A673 (cell line): ENCODE results near the gene CCDC33. TPM values are rescaled to one million over a fixed set of nuclear protein-coding genes. Genes with fewer than 3 reads are reported as not detected.

Source experiments
- BruUV-seq: library from RNA; stranded (reverse); fragments of 400-500 nt; replicated peaks from 2 replicates; lab custom pipeline; 2021; lab: Mats Ljungman, UMichigan
- CTCF ChIA-PET: fragments of 300-600 bp; sonication (Branson Sonifier 250); formaldehyde crosslinking; loops from one replicate; lab custom pipeline; 2022; ENCODE audit warnings: antibody characterized with exemption; lab: Charles Lee
- POLR2A ChIA-PET: fragments of 300-600 bp; sonication (Branson Sonifier 250); formaldehyde crosslinking; loops from one replicate; lab custom pipeline; 2022; ENCODE audit warnings: antibody characterized with exemption; ENCODE audit not compliant: low non-redundant PET; lab: Charles Lee
- DNase-seq: peaks from one replicate; pipeline ENCODE4 v3.0.0-alpha.2; 2015; ENCODE audit warnings: low spot score
- H3K27ac ChIP-seq: fragments of 200-600 bp; sonication (generic); 2 replicates; pipeline ENCODE4 v1.5.1; 2016; ENCODE audit warnings: mixed run types, low read depth, mild to moderate bottlenecking, mixed read lengths, antibody characterized with exemption, low read length; ENCODE audit not compliant: poor library complexity, severe bottlenecking
- H3K27me3 ChIP-seq: fragments of 200-600 bp; sonication (generic); replicated peaks from 2 replicates; pipeline ENCODE4 v1.6.1; 2017; ENCODE audit warnings: mixed run types, low read depth, mild to moderate bottlenecking, mixed read lengths, antibody characterized with exemption, low read length; ENCODE audit not compliant: insufficient read depth, poor library complexity
- H3K36me3 ChIP-seq: fragments of 200-600 bp; sonication (generic); 2 replicates; pipeline ENCODE4 v1.6.1; 2016; ENCODE audit warnings: mixed run types, mild to moderate bottlenecking, mixed read lengths, antibody characterized with exemption, low read length; ENCODE audit not compliant: insufficient read depth, poor library complexity, severe bottlenecking
- H3K4me1 ChIP-seq: fragments of 200-600 bp; sonication (generic); 2 replicates; pipeline ENCODE4 v1.6.1; 2017; ENCODE audit warnings: mixed run types, mild to moderate bottlenecking, mixed read lengths, antibody characterized with exemption, low read length; ENCODE audit not compliant: insufficient read depth, poor library complexity, severe bottlenecking
- H3K4me3 ChIP-seq: fragments of 200-600 bp; sonication (generic); 2 replicates; pipeline ENCODE4 v1.5.1; 2016; ENCODE audit warnings: low read depth, mixed run types, mild to moderate bottlenecking, mixed read lengths, low read length; ENCODE audit not compliant: poor library complexity, severe bottlenecking
- H3K9me3 ChIP-seq: fragments of 200-600 bp; sonication (generic); 2 replicates; pipeline ENCODE4 v1.6.1; 2016; ENCODE audit warnings: mixed run types, low read depth, mild to moderate bottlenecking, mixed read lengths, antibody characterized with exemption, low read length; ENCODE audit not compliant: poor library complexity, severe bottlenecking
- CTCF ChIP-seq: fragments of 300-800, 200-600 bp; sonication (generic); conservative IDR thresholded peaks from 2 replicates; pipeline ENCODE4 v1.5.1; 2017; ENCODE audit warnings: low read depth, mild to moderate bottlenecking, antibody characterized with exemption, low read length, moderate library complexity, mixed read lengths
- EZH2 ChIP-seq: fragments of 200-600 bp; sonication (generic); IDR thresholded peaks from 2 replicates; pipeline ENCODE4 v1.6.1; 2017; ENCODE audit warnings: borderline replicate concordance, low read depth, mild to moderate bottlenecking, mixed read lengths, antibody characterized with exemption, low read length; ENCODE audit not compliant: poor library complexity, severe bottlenecking
- intact Hi-C: fragments of 100-400 bp; cut with micrococcal nuclease; formaldehyde crosslinking; loops from one replicate; pipeline ENCODE4 v1.10.0; 2022; ENCODE audit not compliant: unreplicated experiment
- total RNA-seq: library from RNA; stranded (reverse); gene quantifications from 2 replicates; pipeline ENCODE4 v1.2.3, GENCODE V29; 2021

CCDC33 gene
- total RNA-seq, 1 experiment from 2014 or later, result not detected

- ChIA-PET CTCF (interaction anchor here (0.6 kb wide), 1 partner anchor 280 kb away, joined by 8 read pairs; no protein-coding TSS in a partner anchor), POLR2A (no interaction called here)
- H3K27me3 ChIP-seq, result no peaks in the 10 kb centered on the region
- no peaks in the 10 kb centered on the region for H3K9me3 ChIP-seq
- no peak for DNase-seq
- no peaks in the 10 kb centered on the region for H3K36me3 ChIP-seq
- H3K4me3 ChIP-seq, result no peak overlapping the region
- no TSS peak for BruUV-seq
- no peak for TF ChIP-seq EZH2
- no peak for TF ChIP-seq CTCF
- no peak overlapping the region for H3K27ac ChIP-seq
- intact Hi-C loops, result no loop called here
- no peaks in the 10 kb centered on the region for H3K4me1 ChIP-seq
These were observed 96.5 kb downstream of the CCDC33 start for GRCh38 chr15:74332611-74333010.

- TF ChIP-seq EZH2, result no peak
- no peak for TF ChIP-seq CTCF
- BruUV-seq, result no TSS peak
- ChIA-PET CTCF (no interaction called here), POLR2A (no interaction called here)
- no peak for DNase-seq
- Histone ChIP-seq H3K36me3 (no peaks in the 10 kb centered on the region), H3K4me1 (no peaks in the 10 kb centered on the region), H3K9me3 (no peaks in the 10 kb centered on the region), H3K4me3 (no peak overlapping the region), H3K27ac (no peak overlapping the region), H3K27me3 (no peaks in the 10 kb centered on the region)
- intact Hi-C loops, result no loop called here
These were observed 97.0 kb downstream of the CCDC33 start for GRCh38 chr15:74333093-74333492.

GRCh38 chr15:74333662-74334061 is 97.5 kb downstream of the CCDC33 start:
- no peaks in the 10 kb centered on the region for H3K4me1 ChIP-seq
- H3K27me3 ChIP-seq, result no peaks in the 10 kb centered on the region
- no peaks in the 10 kb centered on the region for H3K36me3 ChIP-seq
- BruUV-seq, result no TSS peak
- ChIA-PET CTCF (no interaction called here), POLR2A (no interaction called here)
- TF ChIP-seq EZH2, result no peak
- no peak for TF ChIP-seq CTCF
- no peak overlapping the region for H3K4me3 ChIP-seq
- no peak overlapping the region for H3K27ac ChIP-seq
- DNase-seq, result no peak
- intact Hi-C loops, result no loop called here
- H3K9me3 ChIP-seq, result no peaks in the 10 kb centered on the region
